Breast epithelium (tissue), 4 donors: ENCODE data around the gene IFIT1. TPM values are rescaled to one million over a fixed set of nuclear protein-coding genes. Genes with fewer than 3 reads are reported as not detected.

Source experiments
- DNase-seq, 2 donors: peaks; one replicate each; pipeline ENCODE4 v3.0.0-alpha.2; 2019; ENCODE audit warnings: low spot score in 2 of 2
- H3K27ac ChIP-seq, 2 donors: fragments of 200-600 bp; sonication (generic) in 1 of 2; one replicate each; pipeline ENCODE4 v1.5.1; 2016 to 2019; ENCODE audit warnings: mild to moderate bottlenecking in 1 of 2
- H3K27me3 ChIP-seq, 2 donors: fragments of 200-600 bp; sonication (generic) in 1 of 2; one replicate each; pipeline versions ENCODE4 v1.5.1 to v1.6.0; 2017 to 2019; ENCODE audit warnings: control low read depth in 1 of 2, mild to moderate bottlenecking in 1 of 2
- H3K36me3 ChIP-seq: fragments of 200-600 bp; one replicate; pipeline ENCODE4 v1.5.1; 2019
- H3K4me1 ChIP-seq, 2 donors: fragments of 200-600 bp; sonication (generic); one replicate each; pipeline ENCODE4 v1.5.1; 2016 to 2019; ENCODE audit warnings: control low read depth in 1 of 2
- H3K4me3 ChIP-seq, 3 donors: fragments of 200-600 bp; sonication (generic); 1 replicate in 2 of 3; 2 replicates in 1 of 3; pipeline ENCODE4 v1.5.1; 2016 to 2019; ENCODE audit warnings: mild to moderate bottlenecking in 3 of 3, moderate library complexity in 2 of 3
- H3K9me3 ChIP-seq, 2 donors: fragments of 200-600 bp; sonication (generic) in 1 of 2; one replicate each; pipeline ENCODE4 v1.5.1; 2016 to 2019; ENCODE audit warnings: control low read depth in 1 of 2
- CTCF ChIP-seq, 3 donors: fragments of 450-650 bp; IDR thresholded peaks; one replicate each; pipeline ENCODE4 v1.5.1; 2016 to 2017; ENCODE audit warnings: antibody characterized with exemption in 3 of 3, mild to moderate bottlenecking in 3 of 3, moderate library complexity in 3 of 3
- POLR2A ChIP-seq: fragments of 450-650 bp; IDR thresholded peaks from one replicate; pipeline ENCODE4 v1.6.1; 2016; ENCODE audit warnings: antibody characterized with exemption, mild to moderate bottlenecking, moderate library complexity
- POLR2AphosphoS5 ChIP-seq, 3 donors: sonication (generic); formaldehyde crosslinking; IDR thresholded peaks; one replicate each; pipeline ENCODE4 v1.6.1; 2017; ENCODE audit warnings: antibody characterized with exemption in 3 of 3
- intact Hi-C: fragments of 100-400 bp; cut with DNase I; formaldehyde crosslinking; loops from one replicate; pipeline ENCODE4 v1.15.1; 2023; ENCODE audit warnings: low total_unique reads
- total RNA-seq, 3 donors: library from RNA; depleted of rRNA; stranded (reverse); fragments of >200 nt; gene quantifications; one replicate each; pipeline ENCODE4 v1.1.0, GENCODE V29; 2016

IFIT1 gene
- total RNA-seq, 3 donors from 2014 or later, result 10.2 to 13.9 (median 11.4) TPM

DNA sequence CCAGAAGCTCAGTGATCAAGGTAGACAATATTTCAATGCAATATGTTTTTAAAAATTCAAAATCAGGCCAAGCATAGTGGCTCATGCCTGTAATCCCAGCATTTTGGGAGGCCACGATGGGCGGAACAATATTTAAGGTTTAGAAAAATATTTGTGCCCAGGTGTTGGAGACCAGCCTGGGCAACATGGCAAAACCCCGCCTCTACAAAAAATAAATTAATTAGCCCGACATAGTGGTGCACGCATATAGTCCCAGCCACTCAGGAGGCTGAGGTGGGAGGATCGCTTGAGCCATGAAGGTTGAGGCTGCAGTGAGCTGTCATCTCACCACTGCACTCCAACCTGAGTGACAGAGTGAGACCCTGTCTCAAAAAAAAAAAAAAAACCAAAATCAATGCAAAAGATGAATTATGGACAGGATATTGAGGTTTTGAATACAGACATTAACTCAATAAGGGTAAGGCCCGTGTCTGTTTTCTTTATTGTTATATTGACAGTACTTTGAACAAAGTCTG, 21.0 kb downstream of the IFIT1 start:
- no peaks in the 10 kb centered on the region for H3K36me3 ChIP-seq

DNA sequence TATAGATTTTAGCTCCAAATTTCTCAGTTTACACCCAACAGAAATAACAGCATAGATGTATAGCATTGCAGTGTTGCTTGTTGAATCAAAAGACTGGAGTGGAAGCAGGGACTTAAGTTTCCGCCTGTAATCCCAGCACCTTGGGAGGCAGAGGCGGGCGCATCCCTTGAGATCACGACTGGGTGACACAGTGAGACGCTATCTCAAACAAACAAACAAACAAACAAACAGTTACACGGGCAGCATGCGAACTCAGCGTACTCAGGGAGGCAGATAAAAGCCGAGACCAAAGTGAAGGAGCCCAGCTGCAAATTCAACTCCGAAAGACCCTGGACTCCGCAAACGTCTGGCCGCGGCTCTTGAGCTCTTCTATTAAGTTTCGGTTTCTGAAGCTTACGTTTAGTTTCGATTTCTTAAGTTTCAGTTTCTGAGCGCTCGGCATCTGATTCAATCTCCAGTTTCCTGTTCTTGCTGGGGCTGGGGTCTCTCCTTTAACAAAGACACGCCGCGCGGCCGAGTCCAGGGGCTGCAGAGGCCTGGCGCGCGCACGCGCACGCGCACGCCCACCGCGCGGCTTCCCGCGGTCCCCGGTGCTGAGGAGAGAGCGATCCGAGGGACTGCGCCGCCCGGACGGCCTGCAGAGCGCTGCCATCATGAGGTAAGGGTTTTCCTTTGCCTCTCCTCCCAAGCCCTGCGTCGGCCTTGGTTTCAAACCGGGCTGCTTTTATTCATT, 21.9 kb downstream of the IFIT1 start, which contains the start of gene IFIT5:
TSS of gene IFIT5 (plus strand) at position 423 of the 733 bp plus-strand sequence. CDS start at position 654, 231 bp downstream.
- TF ChIP-seq POLR2AphosphoS5 (IDR thresholded peaks at IDR 0.05), result peak in 2 of 3 donors; percentile 21 to 67
- TF ChIP-seq POLR2A, result peak; percentile 9
- no peak for TF ChIP-seq CTCF (IDR thresholded peaks at IDR 0.05)
- intact Hi-C loops, result no loop called here
- no peaks in the 10 kb centered on the region for H3K27me3 ChIP-seq
- H3K27ac ChIP-seq, result peak within 1 kb of the TSS; percentile 96 to 97
- H3K9me3 ChIP-seq, result no peaks in the 10 kb centered on the region
- DNase-seq, result peak; percentile 48 to 57
- no peaks in the 10 kb centered on the region for H3K4me1 ChIP-seq
- no peaks in the 10 kb centered on the region for H3K36me3 ChIP-seq
- peak within 1 kb of the TSS; percentile 84 to 95 (median 87) for H3K4me3 ChIP-seq

More for the DNA sequence above, 21.0 kb downstream of the IFIT1 start:
- DNase-seq, result no peak
- TF ChIP-seq POLR2AphosphoS5 (IDR thresholded peaks at IDR 0.05) (no peak), POLR2A (no peak), CTCF (IDR thresholded peaks at IDR 0.05) (no peak)
- H3K27ac ChIP-seq, result peak overlapping the region; percentile 96 to 97
- no peaks in the 10 kb centered on the region for H3K9me3 ChIP-seq
- intact Hi-C loops, result no loop called here
- peak overlapping the region in 1 of 3 donors; percentile 95 for H3K4me3 ChIP-seq
- no peaks in the 10 kb centered on the region for H3K4me1 ChIP-seq
- no peaks in the 10 kb centered on the region for H3K27me3 ChIP-seq

- Histone ChIP-seq H3K4me1 (no peaks in the 10 kb centered on the region), H3K4me3 (peak overlapping the region; percentile 84 to 95 (median 87)), H3K27ac (peak overlapping the region; percentile 96 to 97), H3K36me3 (no peaks in the 10 kb centered on the region), H3K27me3 (no peaks in the 10 kb centered on the region), H3K9me3 (no peaks in the 10 kb centered on the region)
- intact Hi-C loops, result no loop called here
- DNase-seq, result peak; percentile 30 to 55
- TF ChIP-seq POLR2A (peak; percentile 10), POLR2AphosphoS5 (IDR thresholded peaks at IDR 0.05) (peak in 1 of 3 donors; percentile 3), CTCF (IDR thresholded peaks at IDR 0.05) (peak in 2 of 3 donors; percentile 19 to 32)
These were observed 22.7 kb downstream of the IFIT1 start for GRCh38 chr10:89414879-89415821.

GRCh38 chr10:89416465-89416864, 24.0 kb downstream of the IFIT1 start:
- Histone ChIP-seq H3K27ac (peak overlapping the region in 1 of 2 donors; percentile 96), H3K36me3 (no peaks in the 10 kb centered on the region), H3K4me1 (no peaks in the 10 kb centered on the region), H3K4me3 (no peak overlapping the region), H3K27me3 (no peaks in the 10 kb centered on the region), H3K9me3 (no peaks in the 10 kb centered on the region)
- no peak for DNase-seq
- no peak for TF ChIP-seq CTCF (IDR thresholded peaks at IDR 0.05)
- TF ChIP-seq POLR2AphosphoS5 (IDR thresholded peaks at IDR 0.05), result no peak
- no peak for TF ChIP-seq POLR2A
- intact Hi-C loops, result no loop called here
